ENCODE data around the gene CTSE. TPM values are rescaled to one million over a fixed set of nuclear protein-coding genes. Genes with fewer than 3 reads are reported as not detected.

CTSE gene
- total and polyA plus RNA-seq, 2 experiments from 2014 or later: not detected

DNA sequence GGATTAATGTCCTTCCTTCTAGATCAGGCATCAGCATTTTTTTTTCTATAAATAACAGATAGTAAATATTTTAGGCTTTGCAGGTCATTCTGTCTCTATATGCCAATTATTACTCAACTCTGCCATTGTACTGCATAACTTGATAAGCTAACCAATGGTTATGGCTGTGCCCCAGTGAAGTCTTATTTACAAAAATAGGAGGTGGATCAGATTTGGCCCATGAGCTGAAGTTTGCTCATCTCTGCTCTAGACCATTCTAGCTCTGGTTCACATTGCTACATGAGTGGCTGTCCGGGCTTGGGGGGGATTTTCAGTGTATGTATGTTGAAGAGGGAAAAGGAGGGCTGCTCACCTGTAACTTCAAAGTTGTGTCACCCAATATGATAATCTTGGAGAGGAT, 30.6 kb downstream of the CTSE start (continued):
- TF ChIP-seq ZNF331 (CRISPR knock-in tag; IDR thresholded peaks at IDR 0.05; ENCODE audit: low read depth) (no peak), EZH2 (IDR thresholded peaks at IDR 0.05; ENCODE audit: low read depth, unreplicated experiment) (no peak)

DNA sequence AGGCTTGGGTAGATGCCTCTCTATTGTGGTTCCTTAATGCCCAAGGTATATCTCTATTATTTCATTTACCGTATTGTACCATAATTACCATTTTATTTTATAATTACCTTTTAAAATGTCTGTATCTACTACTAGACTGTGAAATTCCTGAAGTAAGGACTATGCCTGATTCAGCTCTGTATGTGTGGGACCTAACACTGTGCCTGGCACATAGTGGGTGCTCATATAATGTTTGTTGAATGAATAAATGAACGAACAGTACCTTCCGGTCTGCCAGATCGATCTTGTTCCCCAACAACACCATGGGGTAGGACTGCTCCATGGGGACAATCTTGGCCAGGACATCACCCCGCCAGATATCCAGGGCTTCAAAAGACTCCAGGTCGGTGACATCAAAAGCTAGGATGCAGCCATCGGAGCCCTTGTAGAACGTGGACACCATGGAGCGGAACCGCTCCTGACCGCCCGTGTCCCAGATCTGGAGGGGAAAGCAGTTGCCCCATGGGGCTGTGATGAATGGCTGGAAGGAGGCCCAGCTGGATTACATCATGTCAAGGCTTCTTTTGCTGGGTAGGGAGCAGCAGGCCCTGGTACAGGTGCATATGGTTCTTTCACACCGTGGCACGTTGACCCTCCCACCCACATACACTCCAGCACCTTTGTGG, 31.3 kb downstream of the CTSE start:
- Mint-ChIP-seq H3K4me3 (no peak overlapping the region), H3K4me1 (peaks cover 15% of the 10 kb centered on the region; the same call in 2 of the 3 replicates), H3K36me3 (ENCODE audit: low read depth) (no peaks in the 10 kb centered on the region), H3K27me3 (ENCODE audit: insufficient read depth, low read depth, poor library complexity) (peaks cover 16% of the 10 kb centered on the region), H3K27ac (no peak overlapping the region), H3K9me3 (no peaks in the 10 kb centered on the region)
- Histone ChIP-seq H3K27me3 (ENCODE audit: insufficient read depth) (peaks cover 6% of the 10 kb centered on the region; the same call in 1 of the 2 replicates), H3K4me2 (no peak overlapping the region), H4K20me1 (replicated peaks; ENCODE audit: insufficient read depth) (no peaks in the 10 kb centered on the region; the same call in 1 of the 2 replicates), H3K27ac (ENCODE audit: low read depth) (no peak overlapping the region), H3K4me3 (no peak overlapping the region), H3F3A (replicated peaks; ENCODE audit: low read depth) (no peaks in the 10 kb centered on the region), H3K79me2 (replicated peaks; ENCODE audit: insufficient read depth) (no peaks in the 10 kb centered on the region), H3K4me1 (ENCODE audit: insufficient read depth) (0 out of 2 replicates have a peak, but pooled peaks cover 19% of the 10 kb centered on the region), H2AFZ (no peak overlapping the region), H3K9me2 (ENCODE audit: insufficient read depth) (peaks cover 5% of the 10 kb centered on the region; the same call in 1 of the 2 replicates), H3K36me3 (ENCODE audit: insufficient read depth) (no peaks in the 10 kb centered on the region)
- ATAC-seq: no peak
- TF ChIP-seq CREB1 (CRISPR knock-in tag; IDR thresholded peaks at IDR 0.05; ENCODE audit: low read depth) (no peak), EZH2 (IDR thresholded peaks at IDR 0.05; ENCODE audit: low read depth, unreplicated experiment) (no peak), JUNB (IDR thresholded peaks at IDR 0.05; ENCODE audit: unreplicated experiment) (no peak), STAT1 (IDR thresholded peaks at IDR 0.05; ENCODE audit: unreplicated experiment) (no peak), ZNF331 (CRISPR knock-in tag; IDR thresholded peaks at IDR 0.05; ENCODE audit: low read depth) (no peak), EZH2phosphoT487 (IDR thresholded peaks at IDR 0.05; ENCODE audit: unreplicated experiment) (no peak)
- TF ChIP-seq, protein P1, sequence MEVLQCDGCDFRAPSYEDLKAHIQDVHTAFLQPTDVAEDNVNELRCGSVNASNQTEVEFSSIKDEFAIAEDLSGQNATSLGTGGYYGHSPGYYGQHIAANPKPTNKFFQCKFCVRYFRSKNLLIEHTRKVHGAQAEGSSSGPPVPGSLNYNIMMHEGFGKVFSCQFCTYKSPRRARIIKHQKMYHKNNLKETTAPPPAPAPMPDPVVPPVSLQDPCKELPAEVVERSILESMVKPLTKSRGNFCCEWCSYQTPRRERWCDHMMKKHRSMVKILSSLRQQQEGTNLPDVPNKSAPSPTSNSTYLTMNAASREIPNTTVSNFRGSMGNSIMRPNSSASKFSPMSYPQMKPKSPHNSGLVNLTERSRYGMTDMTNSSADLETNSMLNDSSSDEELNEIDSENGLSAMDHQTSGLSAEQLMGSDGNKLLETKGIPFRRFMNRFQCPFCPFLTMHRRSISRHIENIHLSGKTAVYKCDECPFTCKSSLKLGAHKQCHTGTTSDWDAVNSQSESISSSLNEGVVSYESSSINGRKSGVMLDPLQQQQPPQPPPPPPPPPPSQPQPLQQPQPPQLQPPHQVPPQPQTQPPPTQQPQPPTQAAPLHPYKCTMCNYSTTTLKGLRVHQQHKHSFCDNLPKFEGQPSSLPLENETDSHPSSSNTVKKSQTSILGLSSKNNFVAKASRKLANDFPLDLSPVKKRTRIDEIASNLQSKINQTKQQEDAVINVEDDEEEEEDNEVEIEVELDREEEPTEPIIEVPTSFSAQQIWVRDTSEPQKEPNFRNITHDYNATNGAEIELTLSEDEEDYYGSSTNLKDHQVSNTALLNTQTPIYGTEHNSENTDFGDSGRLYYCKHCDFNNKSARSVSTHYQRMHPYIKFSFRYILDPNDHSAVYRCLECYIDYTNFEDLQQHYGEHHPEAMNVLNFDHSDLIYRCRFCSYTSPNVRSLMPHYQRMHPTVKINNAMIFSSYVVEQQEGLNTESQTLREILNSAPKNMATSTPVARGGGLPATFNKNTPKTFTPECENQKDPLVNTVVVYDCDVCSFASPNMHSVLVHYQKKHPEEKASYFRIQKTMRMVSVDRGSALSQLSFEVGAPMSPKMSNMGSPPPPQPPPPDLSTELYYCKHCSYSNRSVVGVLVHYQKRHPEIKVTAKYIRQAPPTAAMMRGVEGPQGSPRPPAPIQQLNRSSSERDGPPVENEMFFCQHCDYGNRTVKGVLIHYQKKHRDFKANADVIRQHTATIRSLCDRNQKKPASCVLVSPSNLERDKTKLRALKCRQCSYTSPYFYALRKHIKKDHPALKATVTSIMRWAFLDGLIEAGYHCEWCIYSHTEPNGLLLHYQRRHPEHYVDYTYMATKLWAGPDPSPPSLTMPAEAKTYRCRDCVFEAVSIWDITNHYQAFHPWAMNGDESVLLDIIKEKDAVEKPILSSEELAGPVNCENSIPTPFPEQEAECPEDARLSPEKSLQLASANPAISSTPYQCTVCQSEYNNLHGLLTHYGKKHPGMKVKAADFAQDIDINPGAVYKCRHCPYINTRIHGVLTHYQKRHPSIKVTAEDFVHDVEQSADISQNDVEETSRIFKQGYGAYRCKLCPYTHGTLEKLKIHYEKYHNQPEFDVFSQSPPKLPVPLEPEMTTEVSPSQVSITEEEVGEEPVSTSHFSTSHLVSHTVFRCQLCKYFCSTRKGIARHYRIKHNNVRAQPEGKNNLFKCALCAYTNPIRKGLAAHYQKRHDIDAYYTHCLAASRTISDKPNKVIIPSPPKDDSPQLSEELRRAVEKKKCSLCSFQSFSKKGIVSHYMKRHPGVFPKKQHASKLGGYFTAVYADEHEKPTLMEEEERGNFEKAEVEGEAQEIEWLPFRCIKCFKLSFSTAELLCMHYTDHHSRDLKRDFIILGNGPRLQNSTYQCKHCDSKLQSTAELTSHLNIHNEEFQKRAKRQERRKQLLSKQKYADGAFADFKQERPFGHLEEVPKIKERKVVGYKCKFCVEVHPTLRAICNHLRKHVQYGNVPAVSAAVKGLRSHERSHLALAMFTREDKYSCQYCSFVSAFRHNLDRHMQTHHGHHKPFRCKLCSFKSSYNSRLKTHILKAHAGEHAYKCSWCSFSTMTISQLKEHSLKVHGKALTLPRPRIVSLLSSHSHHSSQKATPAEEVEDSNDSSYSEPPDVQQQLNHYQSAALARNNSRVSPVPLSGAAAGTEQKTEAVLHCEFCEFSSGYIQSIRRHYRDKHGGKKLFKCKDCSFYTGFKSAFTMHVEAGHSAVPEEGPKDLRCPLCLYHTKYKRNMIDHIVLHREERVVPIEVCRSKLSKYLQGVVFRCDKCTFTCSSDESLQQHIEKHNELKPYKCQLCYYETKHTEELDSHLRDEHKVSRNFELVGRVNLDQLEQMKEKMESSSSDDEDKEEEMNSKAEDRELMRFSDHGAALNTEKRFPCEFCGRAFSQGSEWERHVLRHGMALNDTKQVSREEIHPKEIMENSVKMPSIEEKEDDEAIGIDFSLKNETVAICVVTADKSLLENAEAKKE (CRISPR knock-in tag; IDR thresholded peaks at IDR 0.05): no peak
- TF ChIP-seq, protein P2, sequence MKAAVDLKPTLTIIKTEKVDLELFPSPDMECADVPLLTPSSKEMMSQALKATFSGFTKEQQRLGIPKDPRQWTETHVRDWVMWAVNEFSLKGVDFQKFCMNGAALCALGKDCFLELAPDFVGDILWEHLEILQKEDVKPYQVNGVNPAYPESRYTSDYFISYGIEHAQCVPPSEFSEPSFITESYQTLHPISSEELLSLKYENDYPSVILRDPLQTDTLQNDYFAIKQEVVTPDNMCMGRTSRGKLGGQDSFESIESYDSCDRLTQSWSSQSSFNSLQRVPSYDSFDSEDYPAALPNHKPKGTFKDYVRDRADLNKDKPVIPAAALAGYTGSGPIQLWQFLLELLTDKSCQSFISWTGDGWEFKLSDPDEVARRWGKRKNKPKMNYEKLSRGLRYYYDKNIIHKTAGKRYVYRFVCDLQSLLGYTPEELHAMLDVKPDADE (IDR thresholded peaks at IDR 0.05): no peak
- no peak for DNase-seq (ENCODE audit: low spot score)
